ENCODE results near the gene GPC6. TPM values are rescaled to one million over a fixed set of nuclear protein-coding genes. Genes with fewer than 3 reads are reported as not detected.

Gene GPC6
- total RNA-seq, 4 donors from 2014 or later, result 6.7 to 67.2 (median 11.1) TPM

DNA sequence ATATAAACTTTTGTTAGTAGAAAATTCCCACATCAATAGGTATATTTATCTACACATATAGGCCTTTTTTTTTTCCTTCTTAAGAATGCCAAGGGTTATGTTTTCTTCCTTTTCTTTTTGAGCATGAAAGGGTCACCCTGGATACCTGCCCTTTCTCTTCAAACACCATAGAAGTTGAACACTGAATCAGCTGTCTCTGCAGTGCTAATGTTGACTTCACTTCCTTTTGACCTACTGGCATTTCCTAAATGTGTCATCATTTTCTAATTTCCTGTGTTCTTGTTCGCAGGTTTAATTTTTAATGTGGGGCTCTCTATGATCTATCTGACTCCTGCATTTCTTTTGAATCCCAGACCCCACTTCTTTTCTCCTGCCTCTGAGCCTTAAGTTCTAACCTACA lies 532.0 kb downstream of the GPC6 start:
- H3K36me3 ChIP-seq, result no peaks in the 10 kb centered on the region
- H3K27ac ChIP-seq, result no peak overlapping the region
- intact Hi-C loops (cut with DNase I; ENCODE audit: low total_unique reads), result no loop called here
- no peak overlapping the region for H3K4me3 ChIP-seq
- H3K27me3 ChIP-seq, result no peaks in the 10 kb centered on the region
- TF ChIP-seq POLR2A (IDR thresholded peaks at IDR 0.05), result no peak
- TF ChIP-seq, protein P1, sequence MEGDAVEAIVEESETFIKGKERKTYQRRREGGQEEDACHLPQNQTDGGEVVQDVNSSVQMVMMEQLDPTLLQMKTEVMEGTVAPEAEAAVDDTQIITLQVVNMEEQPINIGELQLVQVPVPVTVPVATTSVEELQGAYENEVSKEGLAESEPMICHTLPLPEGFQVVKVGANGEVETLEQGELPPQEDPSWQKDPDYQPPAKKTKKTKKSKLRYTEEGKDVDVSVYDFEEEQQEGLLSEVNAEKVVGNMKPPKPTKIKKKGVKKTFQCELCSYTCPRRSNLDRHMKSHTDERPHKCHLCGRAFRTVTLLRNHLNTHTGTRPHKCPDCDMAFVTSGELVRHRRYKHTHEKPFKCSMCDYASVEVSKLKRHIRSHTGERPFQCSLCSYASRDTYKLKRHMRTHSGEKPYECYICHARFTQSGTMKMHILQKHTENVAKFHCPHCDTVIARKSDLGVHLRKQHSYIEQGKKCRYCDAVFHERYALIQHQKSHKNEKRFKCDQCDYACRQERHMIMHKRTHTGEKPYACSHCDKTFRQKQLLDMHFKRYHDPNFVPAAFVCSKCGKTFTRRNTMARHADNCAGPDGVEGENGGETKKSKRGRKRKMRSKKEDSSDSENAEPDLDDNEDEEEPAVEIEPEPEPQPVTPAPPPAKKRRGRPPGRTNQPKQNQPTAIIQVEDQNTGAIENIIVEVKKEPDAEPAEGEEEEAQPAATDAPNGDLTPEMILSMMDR (IDR thresholded peaks at IDR 0.05), result no peak
- no peak for DNase-seq
- no peaks in the 10 kb centered on the region for H3K4me1 ChIP-seq
- no peaks in the 10 kb centered on the region for H3K9me3 ChIP-seq

DNA sequence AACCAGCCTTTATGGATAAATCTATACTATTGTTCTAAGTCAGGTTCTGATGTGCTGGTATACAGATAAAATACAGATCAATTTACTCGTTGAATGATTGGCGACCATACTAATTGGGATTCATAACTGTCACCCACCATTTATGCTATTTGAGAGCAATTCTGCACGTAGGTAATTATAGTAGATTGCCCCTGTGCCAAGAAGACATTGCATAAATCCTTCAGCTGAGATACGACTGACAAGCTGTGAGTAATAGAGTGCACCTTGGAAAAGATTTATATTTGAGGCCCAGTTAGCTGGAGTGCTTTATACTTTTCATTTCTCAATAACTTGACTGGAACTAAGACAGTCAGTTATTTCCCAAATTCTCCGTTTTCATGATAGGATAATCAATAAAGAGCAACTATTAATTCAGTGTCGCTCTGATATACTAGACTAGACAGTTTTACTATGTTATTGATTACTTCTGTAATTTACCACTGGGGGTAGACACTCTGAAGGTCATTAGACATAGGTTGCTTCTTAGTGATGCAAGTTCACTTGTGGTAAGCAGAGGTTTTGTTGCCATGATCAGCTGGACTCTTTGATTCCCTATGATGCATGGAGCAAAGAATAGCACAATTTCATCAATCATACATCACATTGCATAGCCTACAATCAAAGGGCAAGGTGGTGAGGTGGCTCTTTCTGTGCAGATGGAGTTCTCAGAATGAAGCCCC lies 536.3 kb downstream of the GPC6 start:
- DNase-seq, result no peak
- Histone ChIP-seq H3K27ac (no peak overlapping the region), H3K4me1 (no peaks in the 10 kb centered on the region), H3K4me3 (no peak overlapping the region), H3K9me3 (no peaks in the 10 kb centered on the region), H3K36me3 (no peaks in the 10 kb centered on the region), H3K27me3 (no peaks in the 10 kb centered on the region)
- intact Hi-C loops (cut with DNase I; ENCODE audit: low total_unique reads), result no loop called here
- TF ChIP-seq POLR2A (IDR thresholded peaks at IDR 0.05), result no peak

DNA sequence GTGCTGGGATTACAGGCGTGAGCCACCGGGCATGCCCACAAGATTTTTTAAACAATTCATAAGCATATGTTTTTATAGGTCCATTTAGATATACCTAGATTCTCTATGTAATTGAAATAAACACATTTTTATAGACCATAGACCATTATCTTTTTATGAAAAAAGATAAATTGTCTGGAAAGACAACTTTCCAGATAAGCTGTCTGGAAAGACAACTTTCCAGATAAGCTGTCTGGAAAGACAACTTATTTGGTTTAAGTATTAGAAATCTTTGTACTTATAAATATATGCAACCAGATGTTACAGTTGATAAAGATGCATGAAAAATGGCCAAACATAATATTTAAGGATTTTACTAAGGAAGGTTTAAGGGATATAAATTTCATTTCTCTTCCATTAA lies 538.5 kb downstream of the GPC6 start:
- TF ChIP-seq, protein P1 (IDR thresholded peaks at IDR 0.05), result no peak
- TF ChIP-seq POLR2A (IDR thresholded peaks at IDR 0.05), result no peak
- Histone ChIP-seq H3K9me3 (no peaks in the 10 kb centered on the region), H3K27me3 (no peaks in the 10 kb centered on the region), H3K27ac (no peak overlapping the region), H3K36me3 (no peaks in the 10 kb centered on the region), H3K4me3 (no peak overlapping the region), H3K4me1 (no peaks in the 10 kb centered on the region)
- intact Hi-C loops (cut with DNase I; ENCODE audit: low total_unique reads), result no loop called here
- DNase-seq, result no peak

DNA sequence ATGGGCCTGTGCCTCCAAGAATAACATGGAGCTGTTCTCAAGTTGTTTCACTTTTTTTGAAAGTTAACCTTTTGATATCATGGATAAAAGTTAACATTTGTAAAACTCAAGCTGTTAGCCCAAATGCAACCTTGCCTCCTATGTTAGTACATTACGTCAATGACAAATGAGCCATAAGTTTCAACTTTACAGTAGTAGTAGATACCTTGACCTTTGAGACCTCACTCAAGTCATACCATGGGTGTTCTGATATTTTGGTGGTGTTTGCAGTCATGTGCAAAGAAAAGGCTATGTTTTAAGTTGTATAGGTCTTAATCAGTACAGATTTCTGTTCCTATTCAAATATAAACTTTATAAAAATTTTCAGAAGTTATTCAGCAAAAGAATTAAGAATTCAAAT lies 539.2 kb downstream of the GPC6 start:
- intact Hi-C loops (cut with DNase I; ENCODE audit: low total_unique reads), result no loop called here
- Histone ChIP-seq H3K27me3 (no peaks in the 10 kb centered on the region), H3K27ac (no peak overlapping the region), H3K36me3 (no peaks in the 10 kb centered on the region), H3K4me3 (no peak overlapping the region), H3K9me3 (no peaks in the 10 kb centered on the region), H3K4me1 (no peaks in the 10 kb centered on the region)
- TF ChIP-seq POLR2A (IDR thresholded peaks at IDR 0.05), result no peak
- TF ChIP-seq, protein P1 (IDR thresholded peaks at IDR 0.05), result no peak
- no peak for DNase-seq

- TF ChIP-seq, protein P1 (IDR thresholded peaks at IDR 0.05), result no peak
- TF ChIP-seq POLR2A (IDR thresholded peaks at IDR 0.05), result no peak
- Histone ChIP-seq H3K27me3 (no peaks in the 10 kb centered on the region), H3K9me3 (no peaks in the 10 kb centered on the region), H3K4me1 (no peaks in the 10 kb centered on the region), H3K4me3 (no peak overlapping the region), H3K27ac (no peak overlapping the region), H3K36me3 (no peaks in the 10 kb centered on the region)
- intact Hi-C loops (cut with DNase I; ENCODE audit: low total_unique reads), result no loop called here
- no peak for DNase-seq
Observed at GRCh38 chr13:93766719-93767118, 540.1 kb downstream of the GPC6 start.

All from uterus (tissue), 4 donors.